GM04503 (cell line): ENCODE results near the gene NSUN5.
"Not testable (repeated sequence)": the region's sequence is repeated elsewhere in the genome, so short reads cannot be mapped to it uniquely, and the experiment has no call there.

Experiments used
- DNase-seq: peaks from one replicate; pipeline ENCODE4 v3.0.0-alpha.2; 2012; ENCODE audit warnings: low read depth

NSUN5 gene

DNA sequence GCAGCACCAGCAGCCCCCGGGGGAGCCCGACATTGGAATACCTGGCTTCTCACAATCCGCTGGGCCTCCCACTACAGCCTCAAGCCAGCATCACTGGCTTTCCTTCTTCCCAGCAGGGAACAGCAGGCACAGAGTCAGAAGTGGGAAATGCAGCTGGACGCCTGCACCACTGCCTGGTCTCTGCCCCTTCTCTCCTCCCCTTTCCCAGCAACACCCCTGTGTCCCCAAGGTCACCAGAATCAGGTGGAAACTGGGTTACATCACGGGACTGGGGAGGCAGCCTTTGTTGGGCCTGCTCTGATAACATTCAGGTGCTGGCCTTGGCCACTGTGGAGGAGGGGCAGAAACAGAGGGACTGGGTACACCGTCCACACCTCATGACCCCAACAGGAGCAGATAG lies 16.8 kb upstream of the NSUN5 start:
- not testable (repeated sequence) for DNase-seq

DNA sequence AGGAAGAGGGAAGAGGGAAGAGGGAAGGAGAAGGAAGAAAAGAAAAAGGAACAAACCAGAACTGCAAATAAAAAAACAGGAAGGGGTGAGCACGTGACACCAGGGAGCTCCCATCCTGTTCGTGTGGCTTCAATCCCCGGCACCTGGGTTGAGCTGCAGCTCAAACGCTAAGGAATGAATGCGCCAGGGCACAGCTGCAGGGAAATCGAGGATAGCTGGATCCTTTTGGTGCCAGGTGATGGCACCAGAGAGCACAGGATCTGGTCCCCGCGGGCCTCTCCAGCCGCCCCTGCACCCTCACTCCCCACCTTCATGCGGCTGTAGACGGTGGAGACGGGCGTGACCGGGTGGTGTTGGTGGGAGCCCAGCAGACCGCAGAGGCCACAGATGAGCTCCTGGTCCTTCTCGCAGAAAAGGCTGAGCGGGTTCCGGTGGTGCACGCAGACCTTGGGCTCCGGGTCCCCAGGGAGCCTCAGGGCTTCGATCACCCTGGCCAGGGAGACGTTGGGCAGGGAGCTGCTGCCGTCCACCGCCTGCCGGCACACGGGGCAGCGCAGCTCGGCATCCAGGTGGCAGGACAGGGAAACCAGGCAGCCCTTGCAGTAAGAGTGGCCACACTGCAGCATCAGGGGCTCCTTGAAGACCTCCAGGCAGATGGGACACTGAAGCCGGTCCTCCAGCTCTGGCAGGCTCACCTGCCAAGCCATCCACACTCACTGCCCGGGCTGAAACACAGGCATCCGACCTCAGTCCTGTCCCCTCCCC lies 15.6 kb upstream of the NSUN5 start:
- not testable (repeated sequence) for DNase-seq

DNA sequence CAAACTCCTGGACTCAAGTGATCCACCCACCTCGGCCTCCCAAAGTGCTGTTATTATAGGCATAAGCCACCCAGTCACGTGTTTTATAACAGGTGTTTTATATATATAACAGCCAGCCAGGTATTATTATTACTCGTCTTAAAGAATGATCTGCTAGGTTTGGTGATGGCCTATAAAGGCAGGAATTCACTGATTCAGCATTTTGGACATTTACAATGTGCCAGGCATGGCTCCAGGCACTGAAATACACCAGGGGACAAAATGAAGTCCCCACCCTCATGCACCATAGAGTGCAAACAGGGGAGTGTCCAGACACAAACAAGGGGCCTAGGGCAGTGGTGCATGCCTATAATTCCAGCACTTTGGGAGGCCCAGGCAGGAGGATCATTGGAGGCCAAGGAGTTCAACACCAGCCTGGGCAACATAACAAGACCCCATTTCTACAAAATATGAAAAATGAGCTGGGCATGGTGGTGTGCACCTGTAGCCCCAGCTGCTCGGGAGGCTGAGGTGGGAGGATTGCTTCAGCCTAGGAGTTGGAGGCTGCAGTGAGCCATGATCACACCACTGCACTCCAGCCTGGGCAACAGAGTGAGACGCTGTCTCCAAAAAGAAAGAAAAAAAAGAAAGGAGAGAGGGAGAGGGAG lies 14.9 kb upstream of the NSUN5 start:
- DNase-seq, result not testable (repeated sequence)

DNA sequence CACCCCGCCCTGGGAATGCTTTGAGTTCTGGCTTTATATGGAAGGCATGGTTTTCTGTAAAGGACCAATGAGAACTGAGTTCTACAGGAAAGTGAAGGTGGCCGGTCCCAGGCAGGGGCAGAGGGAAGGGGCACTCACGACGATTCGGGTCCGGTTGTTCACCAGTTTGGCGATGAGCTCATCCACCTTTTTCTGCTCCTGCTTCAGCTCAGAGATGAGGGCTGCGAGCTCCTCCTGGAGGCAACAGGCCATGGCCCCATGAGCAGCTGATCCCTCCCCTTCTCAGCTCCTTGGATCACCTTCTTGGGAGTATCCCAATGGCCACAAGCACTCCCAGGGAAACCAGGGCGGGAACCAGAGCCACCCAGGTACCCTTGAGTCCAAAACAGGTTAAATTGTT lies 11.4 kb upstream of the NSUN5 start:
- not testable (repeated sequence) for DNase-seq

DNA sequence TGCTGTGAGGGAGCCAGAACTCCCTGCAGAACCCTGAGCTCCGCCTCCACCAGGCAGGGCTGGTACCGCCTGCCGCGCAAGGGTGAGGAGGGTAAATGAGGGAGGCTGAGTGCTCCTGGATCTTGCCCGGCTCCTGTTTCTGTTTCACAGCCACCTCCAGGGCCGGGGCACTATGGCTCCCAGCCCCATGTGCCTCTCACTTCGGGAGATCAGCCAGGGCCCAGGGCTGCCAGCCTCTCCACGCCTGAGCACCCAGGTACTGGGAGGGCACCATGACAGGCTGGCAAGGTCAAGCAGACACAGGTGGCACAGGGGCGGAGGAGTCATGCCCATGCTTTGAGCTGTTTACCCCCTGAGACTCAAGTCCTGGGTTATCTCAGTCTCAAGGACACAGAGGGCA lies 10.9 kb upstream of the NSUN5 start:
- not testable (repeated sequence) for DNase-seq

DNA sequence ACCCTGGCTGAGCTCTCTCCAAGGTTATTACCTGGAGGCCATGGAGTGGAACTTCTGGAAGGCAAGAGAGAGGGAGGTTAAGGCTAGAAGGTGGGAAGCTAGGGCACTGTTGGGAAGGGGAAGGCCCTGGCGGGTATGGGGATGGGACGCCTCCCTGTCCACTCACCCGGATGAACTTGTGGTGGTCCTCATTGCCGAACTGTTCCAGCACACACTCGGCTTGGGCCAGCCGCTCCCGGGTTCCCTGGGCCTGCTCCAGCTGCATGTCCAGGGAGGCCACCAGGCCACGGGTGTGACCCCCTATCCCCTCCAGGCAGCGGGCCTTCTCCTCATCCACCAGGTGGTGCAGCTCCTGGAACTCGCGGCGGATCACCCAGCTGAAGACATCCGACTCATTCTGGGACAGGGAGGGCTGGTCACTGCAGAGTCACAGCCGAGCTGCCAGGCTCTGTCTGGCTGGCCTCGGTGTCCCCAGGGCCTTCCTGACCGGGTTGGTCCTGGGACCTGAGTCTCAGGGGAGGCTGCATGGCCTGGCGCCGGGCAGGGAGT lies 10.1 kb upstream of the NSUN5 start:
- not testable (repeated sequence) for DNase-seq

DNA sequence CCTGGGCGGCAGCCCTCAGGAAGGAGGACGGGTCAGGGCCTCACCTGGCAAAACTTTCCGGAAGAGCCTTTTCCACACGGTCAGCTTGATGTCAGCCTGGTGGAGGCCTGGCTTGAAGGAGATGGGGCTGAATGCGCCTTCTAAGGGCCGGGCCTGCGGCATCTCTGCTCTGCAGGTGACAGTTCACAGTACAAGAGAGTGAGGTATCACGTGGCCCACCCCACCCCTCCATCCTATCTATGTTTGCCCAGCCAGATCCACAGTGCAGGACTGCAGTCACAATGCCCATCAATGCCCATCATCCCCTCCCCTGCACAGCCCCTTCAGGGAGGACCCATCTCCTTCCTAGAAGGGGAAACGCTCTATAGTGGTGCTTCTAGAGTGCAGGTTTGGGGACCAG lies 7.9 kb upstream of the NSUN5 start:
- DNase-seq, result no peak

DNA sequence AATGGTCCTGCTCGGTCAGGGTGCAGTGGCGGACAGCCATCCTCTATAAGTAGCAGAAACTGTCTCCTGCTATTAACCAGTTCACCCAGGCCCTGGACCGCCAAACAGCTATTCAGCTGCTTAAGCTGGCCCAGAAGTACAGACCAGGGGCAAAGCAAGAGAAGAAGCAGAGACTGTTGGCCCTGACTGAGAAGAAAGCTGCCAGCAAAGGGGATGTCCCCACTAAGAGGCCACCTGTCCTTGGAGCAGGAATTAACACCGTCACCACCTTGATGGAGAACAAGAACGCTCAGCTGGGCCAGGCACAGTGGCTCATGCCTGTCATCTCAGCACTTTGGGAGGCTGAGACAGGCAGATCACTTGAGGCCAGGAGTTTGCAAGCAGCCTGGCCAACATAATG lies 5.6 kb upstream of the NSUN5 start:
- no peak for DNase-seq

DNA sequence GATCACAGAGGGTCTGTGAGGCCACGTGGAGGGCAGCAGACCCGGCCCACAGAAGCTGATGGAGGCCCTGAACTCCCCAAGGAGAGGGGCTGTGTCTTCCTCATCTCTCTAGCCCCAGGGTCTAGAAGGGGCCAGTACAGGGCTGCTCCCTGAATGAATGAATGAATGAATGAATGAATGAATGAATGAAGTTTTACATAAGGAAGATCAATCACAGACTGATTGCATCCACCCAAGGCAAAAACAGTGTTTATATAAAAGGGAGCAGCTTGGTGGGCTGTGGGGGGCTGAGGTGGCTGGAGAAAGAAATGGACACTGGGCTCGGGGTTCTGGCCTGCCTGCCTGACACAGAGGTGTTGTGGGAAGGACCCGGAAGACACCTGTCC lies 4.9 kb upstream of the NSUN5 start:
- DNase-seq, result no peak

DNA sequence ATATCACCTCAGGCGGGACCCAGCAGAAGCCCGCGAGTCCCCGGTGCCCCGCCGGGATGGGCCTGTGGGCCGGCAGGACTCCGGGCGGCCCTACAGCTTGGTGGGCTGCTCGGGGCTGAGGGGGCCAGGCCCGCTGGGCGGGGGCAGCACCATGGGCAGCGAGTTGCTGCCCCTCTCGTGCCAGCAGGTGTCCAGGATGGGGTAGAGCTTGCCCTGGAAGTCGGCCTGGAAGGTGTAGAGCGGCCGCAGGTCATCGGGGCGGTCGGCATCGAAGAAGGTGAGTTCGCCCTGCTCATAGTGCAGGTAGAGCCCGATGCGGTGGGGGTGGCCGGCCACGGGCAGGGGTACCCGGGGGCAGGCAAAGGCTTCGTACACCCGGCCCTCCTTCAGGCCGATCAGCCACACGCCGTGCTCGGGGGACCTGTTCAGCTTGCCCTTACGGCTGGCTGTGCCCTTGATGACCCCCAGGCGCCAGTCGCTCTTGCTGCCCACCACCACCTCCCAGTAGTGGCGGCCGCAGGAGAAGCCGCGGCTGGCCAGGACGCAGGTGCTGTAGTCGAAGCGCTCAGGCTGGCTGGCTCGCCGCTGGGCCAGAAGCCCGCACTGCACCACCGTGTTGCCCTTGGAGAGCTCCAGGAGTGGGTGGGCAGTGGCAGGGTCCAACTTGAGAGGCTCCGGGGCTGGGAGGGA lies 4.3 kb upstream of the NSUN5 start:
- DNase-seq, result no peak

DNA sequence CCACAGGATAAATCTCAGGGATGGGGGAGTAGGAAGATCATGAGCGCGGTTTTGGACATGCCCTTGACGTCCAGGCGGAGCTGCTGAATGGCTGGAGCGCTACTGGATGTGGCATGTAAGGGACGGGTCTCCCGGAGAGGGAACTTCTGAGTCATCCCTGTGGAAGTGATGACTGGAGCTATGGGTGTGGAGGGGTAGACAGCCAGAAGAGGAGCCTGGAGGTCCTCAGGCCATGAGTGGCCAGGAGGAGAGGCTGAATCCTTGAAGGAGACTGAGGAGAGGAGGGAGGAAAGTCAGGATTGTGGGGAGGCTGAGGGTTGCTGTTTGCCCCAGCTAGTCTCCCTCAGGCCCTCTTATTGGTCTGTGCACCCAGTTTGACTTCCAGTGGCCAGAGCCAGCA lies 2.8 kb upstream of the NSUN5 start:
- DNase-seq, result not testable (repeated sequence)

DNA sequence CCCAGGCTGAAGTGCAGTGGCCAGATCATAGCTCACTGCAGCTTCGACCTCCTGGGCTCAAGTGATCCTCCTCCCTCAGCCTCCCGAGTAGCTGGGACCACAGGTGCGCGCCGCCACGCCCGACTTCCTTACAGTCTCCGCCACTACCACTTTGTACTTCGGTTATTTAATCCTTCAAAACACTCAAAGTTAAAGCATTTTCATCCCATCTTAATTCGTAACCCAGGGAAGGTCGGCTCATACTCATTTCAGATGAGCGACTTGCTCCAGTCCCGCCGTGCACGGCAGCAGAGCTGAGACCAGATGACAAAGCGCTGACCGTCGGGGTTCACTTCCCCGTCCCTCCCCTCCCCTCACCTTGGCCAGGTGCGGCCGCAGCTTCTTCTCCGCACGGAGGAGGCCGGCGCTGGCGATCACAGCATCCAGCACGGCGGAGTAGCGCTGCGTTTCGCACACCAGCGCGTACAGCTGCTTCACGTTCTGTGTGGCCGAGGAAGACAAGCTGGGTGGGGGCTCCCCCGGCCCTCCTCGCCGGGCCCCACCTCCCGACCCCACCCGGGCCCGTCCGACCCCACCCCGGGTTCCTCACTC lies 457 bp downstream of the NSUN5 start:
- DNase-seq, result no peak

DNA sequence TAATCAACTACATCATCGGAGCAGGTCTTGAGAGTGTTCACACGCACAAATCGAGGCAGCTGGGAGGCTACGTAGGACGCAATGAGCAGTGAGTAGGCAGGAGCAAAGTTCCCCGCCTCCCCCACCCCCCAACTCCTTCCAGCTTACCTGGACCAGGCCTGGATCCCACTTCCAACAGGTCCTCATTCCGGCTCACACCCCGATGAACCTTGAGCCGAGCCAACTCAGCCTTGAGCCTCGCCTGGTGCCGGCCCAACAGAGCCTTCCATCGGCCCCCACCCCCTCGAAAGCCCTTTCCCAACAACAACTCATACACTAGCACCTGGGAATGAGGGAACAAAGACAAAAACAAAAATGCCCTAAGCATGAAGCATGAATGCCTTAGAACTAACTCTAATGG lies 1.2 kb downstream of the NSUN5 start:
- no peak for DNase-seq

DNA sequence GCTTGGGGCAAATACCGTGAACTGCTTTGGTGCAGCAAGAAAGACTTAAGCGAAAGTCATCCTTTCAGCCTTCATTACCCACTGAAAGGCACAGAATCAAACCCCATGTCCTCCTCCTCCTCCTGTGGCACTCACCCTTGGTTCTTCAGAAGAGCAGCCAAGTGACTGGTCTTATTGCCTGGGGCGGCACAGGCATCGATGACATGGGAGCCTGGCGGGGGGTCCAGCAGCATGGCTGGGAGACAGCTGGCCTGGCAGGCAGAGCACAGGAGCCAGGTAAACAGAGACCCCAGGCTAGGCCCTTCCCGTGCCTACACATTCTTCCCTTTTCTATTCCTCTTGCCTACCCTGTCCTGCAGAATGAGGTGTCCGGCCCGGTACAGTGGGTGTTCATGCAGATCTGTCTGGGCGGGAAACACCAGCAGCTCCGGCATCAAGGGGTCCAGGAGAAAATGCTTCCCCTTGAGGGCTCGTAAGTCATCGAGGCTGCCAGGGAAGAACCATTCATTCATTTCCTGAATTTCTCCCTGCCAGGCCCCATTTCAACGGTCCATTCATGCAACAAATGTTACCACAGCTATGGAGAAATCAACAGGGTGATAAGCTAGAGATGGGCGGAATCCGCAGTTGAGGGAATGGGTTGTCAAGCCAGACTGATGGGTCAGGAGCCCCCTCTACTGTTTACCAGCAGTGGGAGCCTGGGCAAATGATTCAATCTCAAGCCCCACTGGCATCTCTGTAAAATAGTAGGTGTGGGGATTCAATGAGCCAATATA lies 3.8 kb downstream of the NSUN5 start:
- DNase-seq, result not testable (repeated sequence)

DNA sequence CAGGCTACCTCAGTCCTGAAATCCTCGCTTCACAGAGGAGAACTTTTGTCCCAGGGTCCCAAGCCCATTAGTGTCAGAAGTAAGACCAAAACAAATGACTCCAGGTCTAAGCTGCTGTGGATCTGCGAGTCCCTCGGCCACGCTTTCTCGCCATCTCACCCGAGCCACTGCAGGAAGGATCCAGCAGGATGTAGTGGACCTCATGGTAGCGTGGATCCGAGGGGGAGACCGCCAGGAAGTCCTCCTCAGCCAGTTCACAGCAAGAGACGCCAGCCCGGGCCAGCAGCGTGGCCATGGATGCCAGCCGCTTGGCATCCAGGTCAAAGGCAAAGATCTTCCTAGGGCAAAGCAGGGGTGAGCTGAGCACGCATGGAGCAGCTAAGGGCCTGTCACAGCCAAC lies 4.6 kb downstream of the NSUN5 start:
- DNase-seq, result no peak

DNA sequence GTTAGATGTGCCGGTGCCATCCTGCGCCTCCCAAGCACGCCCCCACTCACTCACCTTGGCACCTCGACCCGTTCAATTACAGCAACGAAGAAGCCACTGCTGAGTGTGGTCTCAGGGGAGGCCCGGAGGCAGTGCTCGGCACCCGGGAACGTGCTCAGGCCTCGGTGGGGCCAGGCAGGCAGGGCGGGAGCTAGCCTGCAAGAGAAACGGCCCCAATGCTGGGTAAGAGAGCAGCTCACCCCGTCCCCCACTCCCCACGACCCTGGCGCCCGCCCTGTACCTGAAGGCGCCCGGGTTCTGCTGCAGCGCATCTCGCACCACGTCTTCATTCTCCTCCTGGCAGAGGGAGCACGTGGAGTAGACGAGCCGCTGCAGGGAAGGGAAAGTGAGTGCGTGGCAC lies 5.1 kb downstream of the NSUN5 start:
- DNase-seq, result no peak

DNA sequence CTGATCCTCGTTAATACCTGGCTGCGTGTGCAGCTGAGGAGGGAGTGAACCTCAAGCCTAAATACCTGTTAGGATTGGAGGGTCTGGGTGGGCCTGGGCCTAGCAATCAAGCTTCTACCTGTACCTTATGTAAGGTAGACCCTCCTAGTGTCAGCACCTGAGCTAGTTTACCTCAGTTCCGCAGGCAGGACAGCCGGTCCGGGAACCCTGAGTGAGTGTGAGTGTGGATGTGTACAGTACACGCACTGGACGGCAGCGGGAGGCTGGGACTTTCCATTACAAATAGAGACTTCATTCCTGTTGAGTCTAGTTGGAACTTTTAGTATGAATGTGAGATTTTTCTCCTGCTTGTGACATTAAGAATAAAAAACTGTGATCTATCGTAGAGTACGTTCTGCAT lies 5.8 kb downstream of the NSUN5 start:
- DNase-seq, result not testable (repeated sequence)

DNA sequence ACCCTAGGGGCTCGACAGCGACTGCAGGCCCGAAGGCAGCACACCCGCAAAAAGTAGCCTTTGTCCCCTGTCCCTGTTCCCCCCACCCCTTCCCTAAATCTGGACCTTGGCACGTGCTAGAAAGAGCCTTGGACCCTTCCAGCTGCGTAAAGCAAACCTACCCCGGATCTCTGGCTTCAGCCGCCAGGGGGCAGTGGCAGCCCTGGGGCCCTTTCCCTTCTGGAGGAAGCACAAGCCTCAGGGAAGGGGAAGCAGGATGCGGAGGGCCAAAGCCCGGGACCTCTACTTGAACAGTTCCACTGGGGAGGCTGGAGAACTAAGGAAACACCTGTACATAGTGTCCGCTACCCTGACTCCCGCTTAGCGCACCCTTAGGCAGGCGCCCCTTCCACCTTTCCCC lies 7.5 kb downstream of the NSUN5 start:
- DNase-seq, result not testable (repeated sequence)

DNA sequence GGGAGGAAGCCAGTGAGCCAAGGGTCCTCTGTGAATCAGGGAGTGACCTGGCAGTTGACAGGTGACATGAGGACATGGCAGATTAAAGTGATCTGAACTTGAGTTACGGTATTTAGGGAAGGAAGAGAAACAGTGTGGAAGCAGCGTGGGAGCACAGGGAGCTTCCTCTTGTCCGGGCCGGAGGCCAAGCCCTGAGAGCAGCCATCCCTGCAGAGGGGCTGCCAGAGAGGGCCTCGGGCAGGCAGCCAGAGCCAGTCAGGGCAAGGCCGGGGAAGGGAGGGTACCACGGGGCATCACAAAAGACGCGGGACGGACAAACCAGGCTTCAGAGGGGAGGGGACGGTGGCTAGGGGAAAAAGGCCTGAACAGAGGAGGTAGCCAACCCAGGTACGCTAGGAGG lies 8.8 kb downstream of the NSUN5 start:
- DNase-seq, result not testable (repeated sequence)

DNA sequence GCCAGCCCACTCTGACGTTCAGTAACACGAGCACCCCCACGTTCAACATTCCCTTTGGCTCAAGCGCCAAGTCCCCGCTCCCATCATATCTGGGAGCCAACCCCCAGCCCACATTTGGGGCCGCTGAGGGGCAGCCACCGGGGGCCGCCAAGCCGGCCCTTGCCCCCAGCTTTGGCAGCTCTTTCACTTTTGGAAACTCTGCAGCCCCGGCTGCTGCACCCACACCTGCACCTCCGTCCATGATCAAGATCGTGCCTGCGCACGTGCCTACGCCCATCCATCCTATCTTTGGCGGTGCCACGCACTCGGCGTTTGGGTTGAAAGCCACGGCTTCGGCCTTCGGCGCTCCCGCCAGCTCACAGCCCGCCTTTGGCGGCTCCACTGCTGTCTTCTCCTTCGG lies 10.9 kb downstream of the NSUN5 start:
- not testable (repeated sequence) for DNase-seq

DNA sequence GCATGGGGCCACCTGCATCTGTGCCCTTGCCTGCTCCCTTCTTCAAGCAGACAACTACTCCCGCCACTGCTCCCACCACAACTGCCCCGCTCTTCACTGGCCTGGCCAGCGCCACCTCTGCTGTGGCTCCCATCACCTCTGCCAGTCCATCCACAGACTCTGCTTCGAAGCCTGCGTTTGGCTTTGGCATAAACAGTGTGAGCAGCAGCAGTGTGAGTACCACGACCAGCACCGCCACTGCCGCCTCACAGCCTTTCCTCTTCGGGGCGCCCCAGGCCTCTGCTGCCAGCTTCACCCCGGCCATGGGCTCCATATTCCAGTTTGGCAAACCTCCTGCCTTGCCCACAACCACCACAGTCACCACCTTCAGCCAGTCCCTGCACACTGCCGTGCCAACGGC lies 11.4 kb downstream of the NSUN5 start:
- DNase-seq, result not testable (repeated sequence)

DNA sequence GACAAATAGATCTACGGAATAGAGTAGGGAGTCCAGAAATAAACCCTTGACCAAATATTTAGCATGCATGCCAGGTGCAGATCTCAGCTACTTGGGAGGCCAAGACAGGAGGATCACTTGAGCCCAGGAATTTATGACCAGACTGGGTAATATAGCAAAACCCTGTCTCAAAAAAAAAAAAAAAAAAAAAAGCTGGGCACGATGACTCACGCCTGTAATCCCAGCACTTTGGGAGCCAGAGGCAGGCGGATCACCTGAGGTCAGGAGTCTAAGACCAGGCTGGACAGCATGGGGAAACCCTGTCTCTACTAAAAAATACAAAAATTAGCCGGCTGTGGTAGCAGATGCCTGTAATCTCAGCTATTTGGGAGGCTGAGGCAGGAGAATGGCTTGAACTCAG lies 31.4 kb downstream of the NSUN5 start:
- not testable (repeated sequence) for DNase-seq
